Hepatocyte (in vitro differentiated cells): Measurements from ENCODE around the gene SNAI3.

Experiments
- EZH2 ChIP-seq: fragments of 200-600 bp; sonication (generic); IDR thresholded peaks from 2 replicates; pipeline ENCODE4 v1.6.1; 2016; ENCODE audit warnings: antibody characterized with exemption, mild to moderate bottlenecking, borderline replicate concordance
- EZH2phosphoT487 ChIP-seq: fragments of 200-600 bp; sonication (generic); IDR thresholded peaks from one replicate; pipeline ENCODE4 v1.6.1; 2018; ENCODE audit warnings: antibody characterized with exemption, mild to moderate bottlenecking, low read depth, moderate library complexity; ENCODE audit not compliant: unreplicated experiment, severe bottlenecking
- TF ChIP-seq, protein P1 (sequence below): fragments of 200-600 bp; sonication (generic); IDR thresholded peaks from 2 replicates; pipeline ENCODE4 v1.5.1; 2016; ENCODE audit warnings: antibody characterized with exemption, mild to moderate bottlenecking; ENCODE audit not compliant: poor library complexity

DNA sequence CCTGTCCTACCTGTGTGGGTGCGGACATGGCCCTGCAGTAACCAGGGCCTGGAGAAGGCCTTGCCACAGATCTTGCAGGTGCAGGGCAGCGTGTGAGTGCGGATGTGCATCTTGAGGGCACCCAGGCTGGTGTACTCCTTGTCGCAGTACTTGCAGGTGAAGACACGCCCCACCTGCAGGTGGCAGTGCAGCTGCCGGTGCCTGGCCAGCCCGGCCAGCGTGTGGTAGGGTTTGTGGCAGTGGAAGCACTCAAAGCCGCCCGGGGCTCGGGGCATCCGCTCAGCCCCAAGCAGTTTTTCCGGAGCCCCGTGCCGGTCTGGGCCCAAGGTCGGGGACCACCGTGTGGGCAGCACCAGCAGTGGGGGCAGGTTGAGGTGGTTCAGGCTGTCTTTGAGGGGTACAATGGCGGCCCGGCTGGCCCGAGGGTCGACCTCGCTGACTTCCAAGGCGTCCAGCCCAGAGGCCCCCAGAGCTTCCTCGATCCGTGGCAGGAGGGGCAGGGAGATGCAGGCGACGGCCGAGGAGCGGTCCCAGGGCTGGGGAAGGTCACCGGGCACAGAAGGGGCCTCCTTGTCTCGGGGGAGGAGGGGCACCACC lies 5.1 kb downstream of the SNAI3 start:
- TF ChIP-seq, protein P1, sequence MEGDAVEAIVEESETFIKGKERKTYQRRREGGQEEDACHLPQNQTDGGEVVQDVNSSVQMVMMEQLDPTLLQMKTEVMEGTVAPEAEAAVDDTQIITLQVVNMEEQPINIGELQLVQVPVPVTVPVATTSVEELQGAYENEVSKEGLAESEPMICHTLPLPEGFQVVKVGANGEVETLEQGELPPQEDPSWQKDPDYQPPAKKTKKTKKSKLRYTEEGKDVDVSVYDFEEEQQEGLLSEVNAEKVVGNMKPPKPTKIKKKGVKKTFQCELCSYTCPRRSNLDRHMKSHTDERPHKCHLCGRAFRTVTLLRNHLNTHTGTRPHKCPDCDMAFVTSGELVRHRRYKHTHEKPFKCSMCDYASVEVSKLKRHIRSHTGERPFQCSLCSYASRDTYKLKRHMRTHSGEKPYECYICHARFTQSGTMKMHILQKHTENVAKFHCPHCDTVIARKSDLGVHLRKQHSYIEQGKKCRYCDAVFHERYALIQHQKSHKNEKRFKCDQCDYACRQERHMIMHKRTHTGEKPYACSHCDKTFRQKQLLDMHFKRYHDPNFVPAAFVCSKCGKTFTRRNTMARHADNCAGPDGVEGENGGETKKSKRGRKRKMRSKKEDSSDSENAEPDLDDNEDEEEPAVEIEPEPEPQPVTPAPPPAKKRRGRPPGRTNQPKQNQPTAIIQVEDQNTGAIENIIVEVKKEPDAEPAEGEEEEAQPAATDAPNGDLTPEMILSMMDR = peak; percentile 12
- TF ChIP-seq EZH2 = no peak
- no peak for TF ChIP-seq EZH2phosphoT487
